Neural progenitor cell (in vitro differentiated cells): ENCODE results near the gene GOLGA5. TPM values are rescaled to one million over a fixed set of nuclear protein-coding genes. Genes with fewer than 3 reads are reported as not detected.

Experiments used
- DNase-seq: peaks from one replicate; pipeline ENCODE4 v3.0.0-alpha.2; 2016; ENCODE audit warnings: low spot score
- H2AFZ ChIP-seq: fragments of 200-600 bp; sonication (generic); replicated peaks from 2 replicates; pipeline ENCODE4 v1.6.1; 2016; ENCODE audit warnings: antibody characterized with exemption
- H3F3A ChIP-seq: fragments of 200-600 bp; sonication (generic); 2 replicates; pipeline ENCODE4 v1.6.1; 2016; ENCODE audit warnings: antibody characterized with exemption, low read depth
- H3K27ac ChIP-seq: fragments of 200-600 bp; sonication (generic); 2 replicates; pipeline ENCODE4 v1.5.1; 2016; ENCODE audit warnings: mild to moderate bottlenecking
- H3K27me3 ChIP-seq: fragments of 200-600 bp; sonication (generic); 2 replicates; pipeline ENCODE4 v1.6.1; 2016; ENCODE audit warnings: mild to moderate bottlenecking, moderate library complexity
- H3K36me3 ChIP-seq: fragments of 200-600 bp; sonication (generic); 2 replicates; pipeline ENCODE4 v1.5.1; 2016
- H3K4me1 ChIP-seq: fragments of 200-600 bp; sonication (generic); 2 replicates; pipeline ENCODE4 v1.6.1; 2016; ENCODE audit warnings: mixed run types
- H3K4me2 ChIP-seq: fragments of 200-600 bp; sonication (generic); 2 replicates; pipeline ENCODE4 v1.6.1; 2016
- H3K4me3 ChIP-seq: fragments of 200-600 bp; sonication (generic); 2 replicates; pipeline ENCODE4 v1.5.1; 2016
- H3K79me2 ChIP-seq: fragments of 200-600 bp; sonication (generic); 2 replicates; pipeline ENCODE4 v1.6.1; 2016; ENCODE audit warnings: low read depth
- H3K9ac ChIP-seq: fragments of 200-600 bp; sonication (generic); 2 replicates; pipeline ENCODE4 v1.6.1; 2016
- H3K9me3 ChIP-seq: fragments of 200-600 bp; sonication (generic); 2 replicates; pipeline ENCODE4 v1.5.1; 2016; ENCODE audit warnings: low read depth
- H4K20me1 ChIP-seq: fragments of 200-600 bp; sonication (generic); 2 replicates; pipeline ENCODE4 v1.6.1; 2016; ENCODE audit warnings: low read depth
- H3K27ac Mint-ChIP-seq: 3 replicates; pipeline ENCODE4 v1.8.0; 2021; ENCODE audit warnings: mixed read lengths
- H3K27me3 Mint-ChIP-seq: 2 replicates; pipeline ENCODE4 v1.8.0; 2022; ENCODE audit warnings: low read depth, mild to moderate bottlenecking, inconsistent platforms, moderate library complexity, mixed read lengths; ENCODE audit not compliant: insufficient read depth
- H3K36me3 Mint-ChIP-seq: 3 replicates; pipeline ENCODE4 v1.8.0; 2021; ENCODE audit warnings: mixed read lengths
- H3K4me1 Mint-ChIP-seq: 3 replicates; pipeline ENCODE4 v1.8.0; 2021; ENCODE audit warnings: mixed read lengths
- H3K4me3 Mint-ChIP-seq: 3 replicates; pipeline ENCODE4 v1.8.0; 2021; ENCODE audit warnings: mild to moderate bottlenecking, moderate library complexity, mixed read lengths
- H3K9me3 Mint-ChIP-seq: 3 replicates; pipeline ENCODE4 v1.8.0; 2020; ENCODE audit warnings: mixed read lengths
- CTCF ChIP-seq: fragments of 200-600 bp; sonication (generic); IDR thresholded peaks from 2 replicates; pipeline ENCODE4 v1.5.1; 2017; ENCODE audit warnings: antibody characterized with exemption, mild to moderate bottlenecking
- EZH2 ChIP-seq: fragments of 200-600 bp; sonication (generic); IDR thresholded peaks from 2 replicates; pipeline ENCODE4 v1.6.1; 2017; ENCODE audit warnings: antibody characterized with exemption, mild to moderate bottlenecking, moderate library complexity
- EZH2phosphoT487 ChIP-seq: fragments of 200-600 bp; sonication (generic); IDR thresholded peaks from 2 replicates; pipeline ENCODE4 v1.6.1; 2017; ENCODE audit warnings: antibody characterized with exemption
- total RNA-seq: library from RNA; depleted of rRNA; stranded (reverse); fragments of >200 nt; gene quantifications from 2 replicates; pipeline ENCODE4 v1.2.3, GENCODE V29; 2015; ENCODE audit warnings: low replicate concordance

Gene GOLGA5
- total RNA-seq, 1 donor from 2014 or later, result 34.2 TPM

- Histone ChIP-seq H4K20me1 (no peaks in the 10 kb centered on the region), H3K9me3 (no peaks in the 10 kb centered on the region), H3K4me3 (no peak overlapping the region), H3K27me3 (no peaks in the 10 kb centered on the region), H3K4me1 (peaks cover 9% of the 10 kb centered on the region), H3K27ac (no peak overlapping the region), H3K79me2 (no peaks in the 10 kb centered on the region), H3F3A (peaks cover 8% of the 10 kb centered on the region), H2AFZ (no peak overlapping the region), H3K36me3 (no peaks in the 10 kb centered on the region), H3K9ac (no peak overlapping the region), H3K4me2 (no peak overlapping the region)
- Mint-ChIP-seq H3K36me3 (peaks cover 10% of the 10 kb centered on the region), H3K27ac (no peak overlapping the region), H3K27me3 (no peaks in the 10 kb centered on the region), H3K9me3 (no peaks in the 10 kb centered on the region), H3K4me3 (no peak overlapping the region), H3K4me1 (no peaks in the 10 kb centered on the region)
- TF ChIP-seq CTCF, result no peak
- TF ChIP-seq EZH2, result no peak
- no peak for TF ChIP-seq EZH2phosphoT487
- no peak for DNase-seq
Measured at GRCh38 chr14:92830902-92831301, 36.8 kb downstream of the GOLGA5 start.

GRCh38 chr14:92832137-92832700 lies 38.1 kb downstream of the GOLGA5 start:
- Histone ChIP-seq H3K4me3 (no peak overlapping the region), H3K27ac (no peak overlapping the region), H3K9ac (no peak overlapping the region), H3K36me3 (no peaks in the 10 kb centered on the region), H2AFZ (no peak overlapping the region), H3K4me2 (no peak overlapping the region), H3K9me3 (no peaks in the 10 kb centered on the region), H3K27me3 (no peaks in the 10 kb centered on the region), H3F3A (peaks cover 8% of the 10 kb centered on the region), H4K20me1 (no peaks in the 10 kb centered on the region), H3K79me2 (no peaks in the 10 kb centered on the region), H3K4me1 (peaks cover 9% of the 10 kb centered on the region)
- DNase-seq, result no peak
- no peak overlapping the region for H3K27ac Mint-ChIP-seq
- no peaks in the 10 kb centered on the region for H3K4me1 Mint-ChIP-seq
- no peaks in the 10 kb centered on the region for H3K9me3 Mint-ChIP-seq
- peaks cover 10% of the 10 kb centered on the region for H3K36me3 Mint-ChIP-seq
- no peak for TF ChIP-seq CTCF
- no peak for TF ChIP-seq EZH2phosphoT487
- no peak overlapping the region for H3K4me3 Mint-ChIP-seq
- H3K27me3 Mint-ChIP-seq, result no peaks in the 10 kb centered on the region

GRCh38 chr14:92841930-92842329 lies 47.8 kb downstream of the GOLGA5 start:
- no peak for TF ChIP-seq EZH2
- no peak for TF ChIP-seq CTCF
- TF ChIP-seq EZH2phosphoT487, result no peak
- H3K4me2 ChIP-seq, result no peak overlapping the region
- peaks cover 8% of the 10 kb centered on the region for H3K36me3 Mint-ChIP-seq
- H3K27me3 Mint-ChIP-seq, result peaks cover 2% of the 10 kb centered on the region
- H3K4me3 ChIP-seq, result no peak overlapping the region
- no peaks in the 10 kb centered on the region for H3K79me2 ChIP-seq
- no peak overlapping the region for H2AFZ ChIP-seq
- H3K9me3 ChIP-seq, result no peaks in the 10 kb centered on the region
- H3K4me1 ChIP-seq, result no peaks in the 10 kb centered on the region
- H3K36me3 ChIP-seq, result no peaks in the 10 kb centered on the region
- H3K4me1 Mint-ChIP-seq, result no peaks in the 10 kb centered on the region
- no peaks in the 10 kb centered on the region for H3F3A ChIP-seq
- H3K9ac ChIP-seq, result no peak overlapping the region
- H3K27ac ChIP-seq, result no peak overlapping the region
- peaks cover 2% of the 10 kb centered on the region for H3K9me3 Mint-ChIP-seq
- H3K27ac Mint-ChIP-seq, result no peak overlapping the region
- no peaks in the 10 kb centered on the region for H4K20me1 ChIP-seq
- no peak for DNase-seq
- no peak overlapping the region for H3K4me3 Mint-ChIP-seq
- H3K27me3 ChIP-seq, result no peaks in the 10 kb centered on the region
